Stomach (tissue), 4 donors: ENCODE data around the gene ART1.

Source experiments
- CTCF ChIP-seq, 7 experiments: fragments of 450-650 bp in 4 of 7; fragments of 200-600 bp in 3 of 7; sonication (generic) in 3 of 7; IDR thresholded peaks; one replicate each; pipeline ENCODE4 v1.5.1; 2016 to 2019; ENCODE audit warnings: antibody characterized with exemption in 7 of 7, control low read depth in 2 of 7, mild to moderate bottlenecking in 1 of 7
- EP300 ChIP-seq: sonication (generic); formaldehyde crosslinking; IDR thresholded peaks from one replicate; pipeline ENCODE4 v1.6.1; 2017; ENCODE audit warnings: antibody characterized with exemption
- POLR2A ChIP-seq, 4 donors: fragments of 450-650 bp; IDR thresholded peaks; one replicate each; pipeline ENCODE4 v1.6.1; 2016; ENCODE audit warnings: antibody characterized with exemption in 4 of 4, control low read depth in 2 of 4, mild to moderate bottlenecking in 1 of 4, moderate library complexity in 1 of 4
- POLR2AphosphoS5 ChIP-seq, 3 donors: sonication (generic); formaldehyde crosslinking; IDR thresholded peaks; one replicate each; pipeline ENCODE4 v1.6.1; 2016; ENCODE audit warnings: antibody characterized with exemption in 3 of 3

DNA sequence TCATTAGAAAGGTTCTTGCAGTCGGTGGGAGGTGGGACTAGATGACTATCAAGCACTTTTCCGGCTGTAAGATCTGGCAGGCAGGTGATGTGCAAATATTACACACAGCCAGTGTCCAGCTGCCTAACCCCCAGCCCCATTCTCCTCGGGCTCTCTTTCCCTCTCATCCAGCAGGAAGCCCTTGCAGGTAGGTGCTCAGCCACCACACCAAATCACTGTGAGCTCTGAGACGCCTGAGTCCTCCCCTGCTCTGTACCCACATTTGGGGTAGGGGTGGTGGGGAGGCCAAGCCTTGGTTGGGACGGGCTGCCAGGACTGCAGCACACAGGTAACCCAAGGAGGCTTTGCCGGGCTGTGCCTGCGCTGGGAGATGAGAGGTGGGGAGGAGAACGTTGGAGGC lies 3.7 kb upstream of the ART1 start:
- TF ChIP-seq CTCF (IDR thresholded peaks at IDR 0.05) (no peak), POLR2A (IDR thresholded peaks at IDR 0.05) (no peak), EP300 (no peak), POLR2AphosphoS5 (IDR thresholded peaks at IDR 0.05) (no peak)
